ENCODE measurements around the gene TIFAB. TPM values are rescaled to one million over a fixed set of nuclear protein-coding genes. Genes with fewer than 3 reads are reported as not detected.
A peak's percentile ranks its signal among the peaks of the same experiment; 100 is the strongest.

TIFAB gene
- total and polyA plus RNA-seq, 7 experiments from 2014 or later: 0.05 to 1.1 (median 0.08) TPM; not detected in 4

- intact Hi-C loops (cut with micrococcal nuclease): loop anchor here in 1 of 2 donors (1.0 kb wide), 1 partner anchor 96 kb away; no protein-coding TSS in a partner anchor
- Mint-ChIP-seq H3K4me1 (peaks cover 0 to 3% (median 0%) of the 10 kb centered on the region in 7 donors), H3K27me3 (peaks cover 0 to 14% (median 6%) of the 10 kb centered on the region in 5 donors), H3K36me3 (no peaks in the 10 kb centered on the region), H3K4me3 (no peak overlapping the region), H3K9me3 (no peaks in the 10 kb centered on the region), H3K27ac (no peak overlapping the region)
- ATAC-seq: peak; percentile 87
- DNase-seq: no peak
- Histone ChIP-seq H3K27me3 (ENCODE audit: control insufficient read depth in 2 of 2, insufficient read depth in 2 of 2, low read length in 2 of 2) (no peaks in the 10 kb centered on the region), H3K4me1 (ENCODE audit: control insufficient read depth in 2 of 2, insufficient read depth in 2 of 2, low read length in 2 of 2) (no peaks in the 10 kb centered on the region), H3K4me3 (ENCODE audit: low read length) (no peak overlapping the region), H3K27ac (ENCODE audit: low read depth, low read length) (no peak overlapping the region), H3K9me3 (ENCODE audit: control insufficient read depth in 2 of 3, low read length in 3 of 3) (no peaks in the 10 kb centered on the region), H3K36me3 (ENCODE audit: control insufficient read depth in 2 of 3, insufficient read depth in 3 of 3, low read length in 3 of 3) (no peaks in the 10 kb centered on the region)
- ChIA-PET CTCF (interaction anchor here (0.6 to 1.3 kb wide), 4 partner anchors 9 to 113 kb away, joined by 4 to 6 read pairs (median 4); partner anchors contain the start of gene DCANP1), POLR2A (interaction anchor here (0.5 kb wide), 1 partner anchor 78 kb away, joined by 3 read pairs; no protein-coding TSS in a partner anchor)
These were observed 4.3 kb upstream of the TIFAB start for GRCh38 chr5:135456238-135457099.

- Histone ChIP-seq H3K4me3 (ENCODE audit: low read length) (no peak overlapping the region), H3K4me1 (ENCODE audit: control insufficient read depth in 2 of 2, insufficient read depth in 2 of 2, low read length in 2 of 2) (no peaks in the 10 kb centered on the region), H3K27ac (ENCODE audit: low read depth, low read length) (no peak overlapping the region), H3K27me3 (ENCODE audit: control insufficient read depth in 2 of 2, insufficient read depth in 2 of 2, low read length in 2 of 2) (no peaks in the 10 kb centered on the region), H3K9me3 (ENCODE audit: control insufficient read depth in 2 of 3, low read length in 3 of 3) (no peaks in the 10 kb centered on the region), H3K36me3 (ENCODE audit: control insufficient read depth in 2 of 3, insufficient read depth in 3 of 3, low read length in 3 of 3) (no peaks in the 10 kb centered on the region)
- Mint-ChIP-seq H3K4me1 (peaks cover 0 to 4% (median 0%) of the 10 kb centered on the region in 7 donors), H3K27me3 (peaks cover 0 to 14% (median 6%) of the 10 kb centered on the region in 5 donors), H3K27ac (no peak overlapping the region), H3K4me3 (no peak overlapping the region), H3K36me3 (no peaks in the 10 kb centered on the region), H3K9me3 (no peaks in the 10 kb centered on the region)
- DNase-seq (no peak), ATAC-seq (no peak)
- ChIA-PET POLR2A (no interaction called here), CTCF (interaction anchor here (0.6 kb wide), 1 partner anchor 103 kb away, joined by 3 read pairs; no protein-coding TSS in a partner anchor)
- intact Hi-C loops (cut with micrococcal nuclease): no loop called here
These were observed 3.7 kb upstream of the TIFAB start for GRCh38 chr5:135455876-135456237.

- H3K27ac Mint-ChIP-seq: no peak overlapping the region
- Histone ChIP-seq H3K27me3 (ENCODE audit: control insufficient read depth in 2 of 2, insufficient read depth in 2 of 2, low read length in 2 of 2) (no peaks in the 10 kb centered on the region), H3K27ac (ENCODE audit: low read depth, low read length) (no peak overlapping the region), H3K4me3 (ENCODE audit: low read length) (no peak overlapping the region), H3K36me3 (ENCODE audit: control insufficient read depth in 2 of 3, insufficient read depth in 3 of 3, low read length in 3 of 3) (no peaks in the 10 kb centered on the region), H3K4me1 (ENCODE audit: control insufficient read depth in 2 of 2, insufficient read depth in 2 of 2, low read length in 2 of 2) (no peaks in the 10 kb centered on the region), H3K9me3 (ENCODE audit: control insufficient read depth in 2 of 3, low read length in 3 of 3) (no peaks in the 10 kb centered on the region)
- H3K4me3 Mint-ChIP-seq: no peak overlapping the region
- H3K36me3 Mint-ChIP-seq: no peaks in the 10 kb centered on the region
- peaks cover 0 to 6% (median 0%) of the 10 kb centered on the region in 7 donors for H3K4me1 Mint-ChIP-seq
- CTCF ChIA-PET: interaction anchor here (0.6 kb wide), 1 partner anchor 602 kb away, joined by 4 read pairs; no protein-coding TSS in a partner anchor
- H3K27me3 Mint-ChIP-seq: peaks cover 0 to 12% (median 6%) of the 10 kb centered on the region in 5 donors
- DNase-seq (no peak), ATAC-seq (no peak)
- POLR2A ChIA-PET: no interaction called here
- intact Hi-C loops (cut with micrococcal nuclease): no loop called here
- no peaks in the 10 kb centered on the region for H3K9me3 Mint-ChIP-seq
These were observed 2.8 kb upstream of the TIFAB start for GRCh38 chr5:135454946-135455345.

GRCh38 chr5:135453613-135454012, 1.5 kb upstream of the TIFAB start:
- Histone ChIP-seq H3K27me3 (ENCODE audit: control insufficient read depth in 2 of 2, insufficient read depth in 2 of 2, low read length in 2 of 2) (no peaks in the 10 kb centered on the region), H3K4me1 (ENCODE audit: control insufficient read depth in 2 of 2, insufficient read depth in 2 of 2, low read length in 2 of 2) (no peaks in the 10 kb centered on the region), H3K36me3 (ENCODE audit: control insufficient read depth in 2 of 3, insufficient read depth in 3 of 3, low read length in 3 of 3) (no peaks in the 10 kb centered on the region), H3K9me3 (ENCODE audit: control insufficient read depth in 2 of 3, low read length in 3 of 3) (no peaks in the 10 kb centered on the region), H3K27ac (ENCODE audit: low read depth, low read length) (no peak overlapping the region), H3K4me3 (ENCODE audit: low read length) (no peak overlapping the region)
- no peaks in the 10 kb centered on the region for H3K36me3 Mint-ChIP-seq
- ATAC-seq (no peak), DNase-seq (no peak)
- no peak overlapping the region for H3K27ac Mint-ChIP-seq
- H3K4me3 Mint-ChIP-seq: no peak overlapping the region
- intact Hi-C loops (cut with micrococcal nuclease): no loop called here
- POLR2A ChIA-PET: no interaction called here
- H3K9me3 Mint-ChIP-seq: no peaks in the 10 kb centered on the region
- CTCF ChIA-PET: no interaction called here
- peaks cover 0 to 12% (median 5%) of the 10 kb centered on the region in 5 donors for H3K27me3 Mint-ChIP-seq
- H3K4me1 Mint-ChIP-seq: peaks cover 0 to 6% (median 0%) of the 10 kb centered on the region in 7 donors

- POLR2A ChIA-PET: no interaction called here
- H3K4me1 ChIP-seq (ENCODE audit: control insufficient read depth in 2 of 2, insufficient read depth in 2 of 2, low read length in 2 of 2): no peaks in the 10 kb centered on the region
These were observed 400 bp downstream of the TIFAB start for GRCh38 chr5:135451581-135452320.

GRCh38 chr5:135450952-135451351, 1.2 kb downstream of the TIFAB start:
- peaks cover 0 to 13% (median 9%) of the 10 kb centered on the region in 5 donors for H3K27me3 Mint-ChIP-seq
- H3K36me3 Mint-ChIP-seq: no peaks in the 10 kb centered on the region
- intact Hi-C loops (cut with micrococcal nuclease): no loop called here
- no peak for ATAC-seq
- Histone ChIP-seq H3K4me1 (ENCODE audit: control insufficient read depth in 2 of 2, insufficient read depth in 2 of 2, low read length in 2 of 2) (no peaks in the 10 kb centered on the region), H3K9me3 (ENCODE audit: control insufficient read depth in 2 of 3, low read length in 3 of 3) (no peaks in the 10 kb centered on the region), H3K36me3 (ENCODE audit: control insufficient read depth in 2 of 3, insufficient read depth in 3 of 3, low read length in 3 of 3) (no peaks in the 10 kb centered on the region), H3K4me3 (ENCODE audit: low read length) (no peak overlapping the region), H3K27ac (ENCODE audit: low read depth, low read length) (no peak overlapping the region), H3K27me3 (ENCODE audit: control insufficient read depth in 2 of 2, insufficient read depth in 2 of 2, low read length in 2 of 2) (no peaks in the 10 kb centered on the region)
- DNase-seq: no peak
- H3K9me3 Mint-ChIP-seq: no peaks in the 10 kb centered on the region
- peaks cover 0 to 6% (median 0%) of the 10 kb centered on the region in 7 donors for H3K4me1 Mint-ChIP-seq
- ChIA-PET CTCF (no interaction called here), POLR2A (no interaction called here)
- no peak overlapping the region for H3K4me3 Mint-ChIP-seq
- no peak overlapping the region for H3K27ac Mint-ChIP-seq

More at GRCh38 chr5:135451581-135452320, 400 bp downstream of the TIFAB start:
- no peak overlapping the region for H3K27ac ChIP-seq (ENCODE audit: low read depth, low read length)
- intact Hi-C loops (cut with micrococcal nuclease): no loop called here
- CTCF ChIA-PET: no interaction called here
- ATAC-seq (no peak), DNase-seq (no peak)
- H3K36me3 ChIP-seq (ENCODE audit: control insufficient read depth in 2 of 3, insufficient read depth in 3 of 3, low read length in 3 of 3): no peaks in the 10 kb centered on the region
- Mint-ChIP-seq H3K27me3 (peaks cover 3 to 10% (median 8%) of the 10 kb centered on the region in 5 donors), H3K36me3 (no peaks in the 10 kb centered on the region), H3K9me3 (no peaks in the 10 kb centered on the region), H3K4me3 (no peak overlapping the region), H3K27ac (no peak overlapping the region), H3K4me1 (peaks cover 0 to 6% (median 0%) of the 10 kb centered on the region in 7 donors)
- H3K27me3 ChIP-seq (ENCODE audit: control insufficient read depth in 2 of 2, insufficient read depth in 2 of 2, low read length in 2 of 2): no peaks in the 10 kb centered on the region
- no peaks in the 10 kb centered on the region for H3K9me3 ChIP-seq (ENCODE audit: control insufficient read depth in 2 of 3, low read length in 3 of 3)
- H3K4me3 ChIP-seq (ENCODE audit: low read length): no peak overlapping the region

Measured in naive thymus-derived CD4-positive, alpha-beta T cell (primary cell).